Neural cell (in vitro differentiated cells): ENCODE measurements around the gene FOXF2.

Source experiments
- EP300 ChIP-seq: fragments of 450-650 bp; conservative IDR thresholded peaks from 2 replicates; pipeline ENCODE4 v1.6.1; 2014; ENCODE audit warnings: antibody characterized with exemption, mild to moderate bottlenecking, moderate library complexity; ENCODE audit not compliant: poor library complexity, severe bottlenecking
- MXI1 ChIP-seq: fragments of 450-650 bp; conservative IDR thresholded peaks from 2 replicates; pipeline ENCODE4 v1.6.1; 2014; ENCODE audit warnings: antibody characterized with exemption, mild to moderate bottlenecking; ENCODE audit not compliant: poor library complexity, severe bottlenecking
- POLR2AphosphoS5 ChIP-seq: IDR thresholded peaks from 2 replicates; pipeline ENCODE4 v1.6.1; 2012
- TF ChIP-seq, protein P1 (sequence below): fragments of 450-650 bp; IDR thresholded peaks from 2 replicates; pipeline ENCODE4 v1.5.1; 2014; ENCODE audit warnings: antibody characterized with exemption, mild to moderate bottlenecking, moderate library complexity; ENCODE audit not compliant: poor library complexity, severe bottlenecking
- TF ChIP-seq, protein P2 (sequence below): IDR thresholded peaks from 2 replicates; pipeline ENCODE4 v1.6.1; 2012; ENCODE audit warnings: borderline replicate concordance

DNA sequence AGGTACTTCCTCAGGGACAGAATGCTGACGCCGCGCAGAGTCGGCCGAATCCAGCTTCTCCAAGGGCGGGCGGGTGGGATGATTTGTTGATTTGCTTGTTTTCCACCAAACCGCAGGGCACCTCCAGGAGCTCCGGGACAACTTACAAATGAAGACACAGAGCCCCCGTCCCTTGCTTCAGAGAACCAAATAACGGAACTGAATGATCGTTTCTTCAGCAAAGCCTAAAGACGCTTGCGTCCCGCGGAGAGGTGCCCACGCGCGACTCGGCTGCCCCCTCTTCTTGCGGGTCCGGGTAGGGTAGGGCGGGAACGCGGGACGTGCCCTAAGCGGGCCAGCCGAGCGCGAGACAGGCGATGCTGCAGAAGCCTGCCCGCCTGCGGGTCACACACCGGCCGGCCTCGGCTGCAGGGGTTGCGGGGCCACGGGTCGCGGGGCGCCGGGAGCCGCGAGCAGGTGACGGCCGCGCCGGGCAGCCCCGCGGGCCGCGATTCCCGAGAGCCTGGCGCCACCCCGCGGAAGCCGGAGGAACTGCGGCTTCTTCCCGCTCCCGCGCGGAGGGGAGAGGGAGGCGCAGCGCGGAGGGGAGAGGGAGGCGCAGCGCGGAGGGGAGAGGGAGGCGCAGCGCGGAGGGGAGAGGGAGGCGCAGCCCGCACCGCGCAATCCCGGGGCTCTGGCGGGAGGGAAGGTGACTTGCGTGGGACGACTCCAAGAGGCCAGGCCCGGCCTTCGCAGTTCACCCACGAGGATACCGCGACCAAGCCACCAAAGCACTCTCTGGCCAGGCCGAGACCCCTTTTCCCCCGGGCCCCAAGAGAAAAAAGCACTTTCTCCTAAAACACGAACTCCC is 7.7 kb upstream of the FOXF2 start:
- TF ChIP-seq, protein P1, sequence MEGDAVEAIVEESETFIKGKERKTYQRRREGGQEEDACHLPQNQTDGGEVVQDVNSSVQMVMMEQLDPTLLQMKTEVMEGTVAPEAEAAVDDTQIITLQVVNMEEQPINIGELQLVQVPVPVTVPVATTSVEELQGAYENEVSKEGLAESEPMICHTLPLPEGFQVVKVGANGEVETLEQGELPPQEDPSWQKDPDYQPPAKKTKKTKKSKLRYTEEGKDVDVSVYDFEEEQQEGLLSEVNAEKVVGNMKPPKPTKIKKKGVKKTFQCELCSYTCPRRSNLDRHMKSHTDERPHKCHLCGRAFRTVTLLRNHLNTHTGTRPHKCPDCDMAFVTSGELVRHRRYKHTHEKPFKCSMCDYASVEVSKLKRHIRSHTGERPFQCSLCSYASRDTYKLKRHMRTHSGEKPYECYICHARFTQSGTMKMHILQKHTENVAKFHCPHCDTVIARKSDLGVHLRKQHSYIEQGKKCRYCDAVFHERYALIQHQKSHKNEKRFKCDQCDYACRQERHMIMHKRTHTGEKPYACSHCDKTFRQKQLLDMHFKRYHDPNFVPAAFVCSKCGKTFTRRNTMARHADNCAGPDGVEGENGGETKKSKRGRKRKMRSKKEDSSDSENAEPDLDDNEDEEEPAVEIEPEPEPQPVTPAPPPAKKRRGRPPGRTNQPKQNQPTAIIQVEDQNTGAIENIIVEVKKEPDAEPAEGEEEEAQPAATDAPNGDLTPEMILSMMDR, result peak; percentile 96
- TF ChIP-seq, protein P2, sequence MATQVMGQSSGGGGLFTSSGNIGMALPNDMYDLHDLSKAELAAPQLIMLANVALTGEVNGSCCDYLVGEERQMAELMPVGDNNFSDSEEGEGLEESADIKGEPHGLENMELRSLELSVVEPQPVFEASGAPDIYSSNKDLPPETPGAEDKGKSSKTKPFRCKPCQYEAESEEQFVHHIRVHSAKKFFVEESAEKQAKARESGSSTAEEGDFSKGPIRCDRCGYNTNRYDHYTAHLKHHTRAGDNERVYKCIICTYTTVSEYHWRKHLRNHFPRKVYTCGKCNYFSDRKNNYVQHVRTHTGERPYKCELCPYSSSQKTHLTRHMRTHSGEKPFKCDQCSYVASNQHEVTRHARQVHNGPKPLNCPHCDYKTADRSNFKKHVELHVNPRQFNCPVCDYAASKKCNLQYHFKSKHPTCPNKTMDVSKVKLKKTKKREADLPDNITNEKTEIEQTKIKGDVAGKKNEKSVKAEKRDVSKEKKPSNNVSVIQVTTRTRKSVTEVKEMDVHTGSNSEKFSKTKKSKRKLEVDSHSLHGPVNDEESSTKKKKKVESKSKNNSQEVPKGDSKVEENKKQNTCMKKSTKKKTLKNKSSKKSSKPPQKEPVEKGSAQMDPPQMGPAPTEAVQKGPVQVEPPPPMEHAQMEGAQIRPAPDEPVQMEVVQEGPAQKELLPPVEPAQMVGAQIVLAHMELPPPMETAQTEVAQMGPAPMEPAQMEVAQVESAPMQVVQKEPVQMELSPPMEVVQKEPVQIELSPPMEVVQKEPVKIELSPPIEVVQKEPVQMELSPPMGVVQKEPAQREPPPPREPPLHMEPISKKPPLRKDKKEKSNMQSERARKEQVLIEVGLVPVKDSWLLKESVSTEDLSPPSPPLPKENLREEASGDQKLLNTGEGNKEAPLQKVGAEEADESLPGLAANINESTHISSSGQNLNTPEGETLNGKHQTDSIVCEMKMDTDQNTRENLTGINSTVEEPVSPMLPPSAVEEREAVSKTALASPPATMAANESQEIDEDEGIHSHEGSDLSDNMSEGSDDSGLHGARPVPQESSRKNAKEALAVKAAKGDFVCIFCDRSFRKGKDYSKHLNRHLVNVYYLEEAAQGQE, result no peak
- TF ChIP-seq POLR2AphosphoS5, result no peak
- TF ChIP-seq MXI1, result peak; percentile 39
- peak; percentile 34 for TF ChIP-seq EP300
